HFFc6 (cell line): Measurements from ENCODE around the gene KIAA0513. TPM values are rescaled to one million over a fixed set of nuclear protein-coding genes. Genes with fewer than 3 reads are reported as not detected.

Experiments
- DNase-seq: peaks from one replicate; pipeline ENCODE4 v3.0.0-alpha.2; 2018
- H3K27ac Mint-ChIP-seq: 2 replicates; pipeline ENCODE4 v1.8.0; 2020; ENCODE audit warnings: mild to moderate bottlenecking, mixed read lengths
- H3K27me3 Mint-ChIP-seq: 2 replicates; pipeline ENCODE4 v1.8.0; 2021; ENCODE audit warnings: mild to moderate bottlenecking, moderate library complexity, mixed read lengths; ENCODE audit not compliant: insufficient read depth
- H3K36me3 Mint-ChIP-seq: 2 replicates; pipeline ENCODE4 v1.8.0; 2021; ENCODE audit warnings: low read depth, mixed read lengths
- H3K4me1 Mint-ChIP-seq: 2 replicates; pipeline ENCODE4 v1.8.0; 2020; ENCODE audit warnings: low read depth, mixed read lengths
- H3K4me3 Mint-ChIP-seq: 2 replicates; pipeline ENCODE4 v1.8.0; 2020; ENCODE audit warnings: mild to moderate bottlenecking, moderate library complexity, mixed read lengths
- H3K9me3 Mint-ChIP-seq: 2 replicates; pipeline ENCODE4 v1.8.0; 2020; ENCODE audit warnings: mild to moderate bottlenecking, mixed read lengths
- total RNA-seq, 6 experiments: library from RNA; stranded (reverse); fragmentation: NEBNext Ultra II Directional; extraction: Animal tissue kit (Norgen Biotek cat#: 25700); gene quantifications; 2 replicates in 1 of 6; 3 replicates in 5 of 6; pipeline ENCODE4 v1.2.3, GENCODE V29; 2021
- TF ChIP-seq, protein P1 (sequence below): fragments of 200-600 bp; sonication (generic); IDR thresholded peaks from 2 replicates; pipeline ENCODE4 v1.5.0; 2021; ENCODE audit warnings: antibody characterized with exemption, mild to moderate bottlenecking

Gene KIAA0513
- total RNA-seq, 6 experiments from 2014 or later, result 12.5 to 15.4 (median 13.8) TPM

DNA sequence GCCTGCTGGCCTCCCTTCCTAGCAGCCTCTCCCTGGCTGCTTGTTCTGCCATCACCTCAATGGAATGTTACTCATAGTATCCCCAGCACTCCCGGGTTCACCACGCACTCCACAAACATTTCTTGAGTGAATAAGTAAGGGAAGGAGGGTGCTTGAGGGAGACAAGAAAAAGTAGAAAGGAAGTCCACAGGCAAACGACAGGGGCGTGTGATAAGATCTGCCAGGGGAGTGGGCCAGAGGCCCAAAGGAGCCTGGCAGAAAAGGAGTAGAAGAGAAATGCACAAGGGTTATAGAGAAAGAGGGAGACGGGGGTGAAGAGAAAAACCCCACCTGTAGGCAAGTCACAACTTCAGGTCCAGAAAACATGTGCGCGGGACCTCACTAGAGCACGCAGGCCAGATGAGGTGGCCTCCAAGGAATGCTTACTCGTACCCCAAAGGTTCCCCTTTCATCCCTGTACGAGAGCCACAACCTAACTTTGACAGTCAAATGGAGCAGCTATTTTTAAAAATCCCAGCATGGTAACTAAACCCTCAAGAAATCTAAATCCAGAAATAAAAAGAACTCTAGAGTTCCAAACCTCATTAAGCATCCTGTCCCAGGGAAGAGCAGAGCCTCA lies 22.9 kb upstream of the KIAA0513 start:
- peak overlapping the region; percentile 99 for H3K27ac Mint-ChIP-seq
- H3K4me1 Mint-ChIP-seq, result peaks cover 94% of the 10 kb centered on the region
- H3K9me3 Mint-ChIP-seq, result no peaks in the 10 kb centered on the region
- no peaks in the 10 kb centered on the region; the same call in 1 of the 2 replicates for H3K27me3 Mint-ChIP-seq
- H3K36me3 Mint-ChIP-seq, result peaks cover 35% of the 10 kb centered on the region
- peak; percentile 85 for DNase-seq
- TF ChIP-seq, protein P1, sequence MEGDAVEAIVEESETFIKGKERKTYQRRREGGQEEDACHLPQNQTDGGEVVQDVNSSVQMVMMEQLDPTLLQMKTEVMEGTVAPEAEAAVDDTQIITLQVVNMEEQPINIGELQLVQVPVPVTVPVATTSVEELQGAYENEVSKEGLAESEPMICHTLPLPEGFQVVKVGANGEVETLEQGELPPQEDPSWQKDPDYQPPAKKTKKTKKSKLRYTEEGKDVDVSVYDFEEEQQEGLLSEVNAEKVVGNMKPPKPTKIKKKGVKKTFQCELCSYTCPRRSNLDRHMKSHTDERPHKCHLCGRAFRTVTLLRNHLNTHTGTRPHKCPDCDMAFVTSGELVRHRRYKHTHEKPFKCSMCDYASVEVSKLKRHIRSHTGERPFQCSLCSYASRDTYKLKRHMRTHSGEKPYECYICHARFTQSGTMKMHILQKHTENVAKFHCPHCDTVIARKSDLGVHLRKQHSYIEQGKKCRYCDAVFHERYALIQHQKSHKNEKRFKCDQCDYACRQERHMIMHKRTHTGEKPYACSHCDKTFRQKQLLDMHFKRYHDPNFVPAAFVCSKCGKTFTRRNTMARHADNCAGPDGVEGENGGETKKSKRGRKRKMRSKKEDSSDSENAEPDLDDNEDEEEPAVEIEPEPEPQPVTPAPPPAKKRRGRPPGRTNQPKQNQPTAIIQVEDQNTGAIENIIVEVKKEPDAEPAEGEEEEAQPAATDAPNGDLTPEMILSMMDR, result no peak
- H3K4me3 Mint-ChIP-seq, result peak overlapping the region; percentile 86

DNA sequence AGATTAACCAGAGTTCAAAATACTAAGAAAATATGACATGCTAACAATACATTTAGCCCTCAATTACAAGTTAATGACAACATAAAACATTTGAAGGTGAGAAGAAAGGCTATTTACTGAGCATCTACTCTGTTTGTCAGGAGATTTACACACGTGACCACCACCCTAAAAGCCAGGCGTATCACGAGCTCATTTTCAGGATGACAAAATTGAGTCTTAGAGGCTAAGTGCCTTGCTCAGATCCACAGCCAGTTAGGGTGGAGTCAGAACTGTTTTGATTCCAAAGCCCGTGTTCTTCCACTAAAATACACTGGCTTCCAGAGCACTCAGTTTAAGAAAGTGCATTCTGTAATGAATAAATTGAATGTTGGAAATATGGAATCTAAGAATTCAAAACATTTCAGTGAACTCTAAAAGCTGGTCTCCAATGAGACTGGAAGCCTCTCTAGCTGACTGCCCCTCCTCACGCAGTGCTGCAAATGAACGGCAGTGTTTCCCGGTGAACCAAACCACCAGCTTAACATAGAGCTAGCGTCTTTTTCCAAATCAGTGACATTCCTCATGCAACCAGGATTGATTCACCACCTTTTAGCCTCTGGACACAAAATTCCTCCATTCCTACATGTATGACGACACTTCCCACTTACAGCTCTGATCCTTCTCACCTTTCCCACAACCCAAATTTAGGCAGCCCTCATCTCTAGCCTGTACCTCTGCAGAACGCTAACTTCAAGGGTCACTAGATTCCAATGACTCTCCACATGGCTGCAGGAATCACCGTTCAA lies 22.1 kb upstream of the KIAA0513 start:
- Mint-ChIP-seq H3K27me3 (no peaks in the 10 kb centered on the region; the same call in 1 of the 2 replicates), H3K36me3 (peaks cover 42% of the 10 kb centered on the region), H3K9me3 (no peaks in the 10 kb centered on the region), H3K4me1 (peaks cover 96% of the 10 kb centered on the region), H3K4me3 (peak overlapping the region; percentile 86), H3K27ac (peak overlapping the region; percentile 99)
- TF ChIP-seq, protein P1, result no peak
- peak; percentile 62 for DNase-seq

DNA sequence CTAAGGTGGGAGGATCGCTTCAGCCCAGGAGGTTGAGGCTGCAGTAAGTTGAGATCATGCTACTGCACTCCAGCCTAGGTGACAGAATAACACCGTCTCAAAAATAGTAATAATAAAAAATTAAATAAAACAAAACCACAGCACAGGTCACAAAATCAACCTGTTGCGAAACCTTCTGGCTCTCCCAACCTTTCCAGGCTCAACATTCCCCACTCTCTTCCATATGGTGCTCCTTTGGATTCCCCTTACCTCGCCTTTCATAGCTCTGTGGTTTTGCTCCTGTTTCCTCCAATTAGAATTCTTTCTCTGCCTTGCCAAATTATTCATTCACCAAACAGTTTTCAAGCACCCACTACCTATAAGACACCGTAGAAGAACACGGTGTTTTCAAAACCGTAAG lies 21.0 kb upstream of the KIAA0513 start:
- Mint-ChIP-seq H3K27ac (peak overlapping the region; percentile 69), H3K4me3 (peak overlapping the region; percentile 69), H3K4me1 (peaks cover 89% of the 10 kb centered on the region), H3K27me3 (peaks cover 2% of the 10 kb centered on the region), H3K9me3 (no peaks in the 10 kb centered on the region), H3K36me3 (peaks cover 39% of the 10 kb centered on the region)
- DNase-seq, result peak; percentile 20
- TF ChIP-seq, protein P1, result no peak

DNA sequence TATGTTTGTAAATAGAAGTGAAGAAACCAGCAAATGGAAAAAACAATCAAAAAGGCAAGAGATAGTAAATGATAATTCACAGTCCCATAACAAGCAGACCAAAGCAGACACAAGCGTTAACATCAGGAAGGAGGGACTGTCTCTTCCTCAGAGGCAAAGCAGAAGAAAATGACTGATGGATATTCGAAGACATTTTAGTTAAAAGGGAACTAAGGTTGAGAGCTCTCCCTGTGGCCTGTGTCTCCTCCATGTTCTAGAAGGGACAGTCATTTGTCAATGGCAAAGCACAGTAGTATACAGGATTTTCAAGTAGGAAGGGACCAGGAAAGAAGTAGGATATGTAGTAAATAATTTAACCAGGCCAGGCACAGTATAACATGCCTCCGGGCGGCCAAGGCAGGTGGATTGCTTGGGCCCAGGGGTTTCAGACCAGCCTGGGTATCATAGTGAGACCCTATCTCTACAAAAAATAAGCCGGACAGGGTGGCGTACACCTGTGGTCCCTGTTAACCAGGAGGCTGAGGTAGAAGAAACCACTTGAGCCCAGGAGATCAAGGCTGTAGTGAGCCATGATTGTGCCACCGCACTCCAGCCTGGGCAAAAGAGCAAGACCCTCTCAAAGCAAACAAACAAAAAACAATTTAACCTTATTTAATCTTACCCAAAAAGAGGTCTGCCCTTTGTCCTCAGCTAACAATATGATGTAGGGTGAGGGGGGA lies 19.9 kb upstream of the KIAA0513 start:
- peaks cover 81% of the 10 kb centered on the region for H3K4me1 Mint-ChIP-seq

DNA sequence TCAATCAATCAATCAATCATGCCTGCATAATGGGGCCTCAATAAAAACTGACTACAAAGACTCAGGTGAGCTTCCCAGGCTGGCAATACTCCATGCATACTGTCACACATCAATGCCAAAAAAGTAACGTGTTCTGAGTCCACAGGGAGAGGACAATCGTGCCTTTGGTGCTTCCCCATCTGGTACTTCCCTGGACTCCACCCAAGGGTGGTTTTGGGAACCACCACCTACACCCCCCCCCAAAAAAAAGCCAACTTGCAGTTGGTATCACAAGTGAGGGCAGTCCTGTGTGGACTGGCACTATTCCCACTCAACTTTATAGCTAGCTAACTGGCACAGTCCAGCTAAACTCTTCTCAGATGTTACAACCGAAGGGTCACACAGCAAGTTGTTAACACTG lies 19.3 kb upstream of the KIAA0513 start:
- DNase-seq, result no peak
- TF ChIP-seq, protein P1, result no peak
- H3K27ac Mint-ChIP-seq, result peak overlapping the region; percentile 68
- peaks cover 2% of the 10 kb centered on the region for H3K27me3 Mint-ChIP-seq
- no peak overlapping the region for H3K4me3 Mint-ChIP-seq
- H3K4me1 Mint-ChIP-seq, result peaks cover 75% of the 10 kb centered on the region
- peaks cover 25% of the 10 kb centered on the region for H3K36me3 Mint-ChIP-seq
- H3K9me3 Mint-ChIP-seq, result no peaks in the 10 kb centered on the region

More for the DNA sequence above, 19.9 kb upstream of the KIAA0513 start:
- peaks cover 2% of the 10 kb centered on the region for H3K27me3 Mint-ChIP-seq
- TF ChIP-seq, protein P1, result no peak
- peak overlapping the region; percentile 69 for H3K27ac Mint-ChIP-seq
- DNase-seq, result no peak
- peaks cover 29% of the 10 kb centered on the region for H3K36me3 Mint-ChIP-seq
- H3K9me3 Mint-ChIP-seq, result no peaks in the 10 kb centered on the region
- peak overlapping the region; percentile 69; the same call in 1 of the 2 replicates for H3K4me3 Mint-ChIP-seq
